IPS DF 4.7 (cell line): ENCODE results near the gene CACNA1E.

Experiments
- DNase-seq: peaks from one replicate; pipeline ENCODE4 v3.0.0-alpha.2; 2013; ENCODE audit warnings: low spot score; ENCODE audit errors: extremely low read depth

The CACNA1E gene

DNA sequence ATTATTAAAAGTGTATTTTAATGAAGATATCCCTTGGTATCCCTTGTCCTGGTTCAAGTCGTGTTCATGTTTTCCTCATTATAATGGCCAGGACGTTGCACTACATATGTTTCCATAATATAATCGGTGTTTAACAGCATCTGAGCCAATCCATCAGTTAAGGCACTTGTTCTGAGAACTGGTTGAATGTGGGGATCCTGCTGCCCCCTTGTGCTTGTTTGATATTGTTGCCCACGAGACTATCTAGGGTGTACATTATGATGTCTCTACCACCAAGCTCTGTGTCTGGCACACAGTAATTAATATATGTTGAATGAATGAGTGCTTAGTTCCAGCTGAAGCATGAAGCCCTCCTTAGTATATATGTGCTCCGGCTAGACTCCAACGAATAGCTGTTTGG lies 193.0 kb downstream of the CACNA1E start:
- DNase-seq = no peak

GRCh38 chr1:181680332-181680731 lies 197.0 kb downstream of the CACNA1E start:
- DNase-seq = no peak

GRCh38 chr1:181680871-181681270 lies 197.6 kb downstream of the CACNA1E start:
- no peak for DNase-seq

DNA sequence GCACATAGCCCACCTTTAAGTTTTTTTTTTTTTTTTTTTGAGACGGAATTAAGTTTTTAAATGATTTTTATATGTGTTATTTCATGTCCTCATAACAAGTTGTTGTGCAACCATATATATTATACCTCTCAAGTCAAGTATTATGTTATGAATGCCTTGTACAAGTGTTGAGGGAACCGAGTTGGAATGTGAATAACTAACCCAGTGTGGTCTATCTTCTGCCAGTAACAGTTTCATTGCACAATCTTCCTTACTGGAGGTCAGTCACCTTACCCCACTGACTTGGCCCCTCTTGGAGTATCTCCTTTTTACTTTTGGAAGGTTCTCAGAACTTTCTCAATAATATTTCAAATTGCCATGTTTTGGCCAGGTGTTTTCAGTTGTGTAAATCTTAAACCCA lies 201.9 kb downstream of the CACNA1E start:
- DNase-seq = no peak

DNA sequence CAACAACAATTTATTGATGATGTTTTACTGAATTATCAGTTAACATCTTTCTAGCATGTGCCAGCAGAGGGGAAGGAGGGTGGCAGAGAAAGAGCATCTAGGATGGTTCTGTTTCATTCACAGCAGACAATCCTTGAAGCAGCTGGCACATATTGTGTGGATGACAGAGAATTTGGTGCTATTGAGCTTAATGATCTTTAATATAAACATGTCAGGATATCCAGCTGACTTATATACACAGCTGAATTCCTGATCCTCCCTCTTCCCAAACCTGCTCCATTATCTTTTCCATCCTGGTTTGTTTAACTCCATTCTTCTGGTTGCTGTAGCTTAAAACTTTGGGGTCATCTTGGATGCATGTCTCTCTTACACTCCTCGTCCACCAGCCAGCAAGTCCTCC lies 218.6 kb downstream of the CACNA1E start:
- DNase-seq = no peak

DNA sequence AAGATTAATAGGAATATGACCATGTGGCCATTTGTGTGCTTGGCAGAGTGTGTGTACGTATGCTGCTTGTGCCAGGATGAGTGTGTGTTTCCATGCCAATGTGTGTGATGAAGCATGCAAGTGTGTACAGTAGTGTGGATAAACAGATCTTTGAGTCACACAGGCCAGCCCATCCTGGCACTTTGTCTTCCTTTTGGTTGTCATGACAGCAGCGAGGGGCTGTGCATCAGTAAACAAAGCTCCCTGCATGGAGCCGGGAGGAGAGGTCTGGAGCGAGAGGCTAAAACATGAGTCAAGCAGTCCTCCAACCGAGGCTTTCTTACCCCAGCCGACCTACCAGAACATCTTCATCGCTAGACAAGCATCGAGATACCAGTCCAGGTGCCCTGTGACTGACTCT lies 221.2 kb downstream of the CACNA1E start:
- DNase-seq = no peak

DNA sequence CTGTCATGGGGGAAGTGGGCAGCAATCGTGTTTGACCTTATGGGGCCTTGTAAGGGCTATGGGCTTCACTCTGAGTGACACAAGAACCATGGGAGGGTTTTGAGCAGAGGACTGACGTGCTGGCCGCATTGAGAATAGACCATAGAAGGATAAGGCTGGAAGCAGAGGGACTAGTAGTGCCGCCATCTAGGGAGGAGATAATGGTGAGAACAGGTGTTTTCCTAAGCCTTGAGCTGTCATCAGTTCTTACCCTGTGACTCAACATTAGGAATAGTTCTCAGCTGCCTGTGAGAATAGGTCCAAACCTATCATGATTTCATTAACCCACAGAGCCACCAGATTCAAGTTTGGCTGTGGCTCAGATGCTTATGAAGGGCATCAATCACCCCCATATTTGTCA lies 228.5 kb downstream of the CACNA1E start:
- no peak for DNase-seq

DNA sequence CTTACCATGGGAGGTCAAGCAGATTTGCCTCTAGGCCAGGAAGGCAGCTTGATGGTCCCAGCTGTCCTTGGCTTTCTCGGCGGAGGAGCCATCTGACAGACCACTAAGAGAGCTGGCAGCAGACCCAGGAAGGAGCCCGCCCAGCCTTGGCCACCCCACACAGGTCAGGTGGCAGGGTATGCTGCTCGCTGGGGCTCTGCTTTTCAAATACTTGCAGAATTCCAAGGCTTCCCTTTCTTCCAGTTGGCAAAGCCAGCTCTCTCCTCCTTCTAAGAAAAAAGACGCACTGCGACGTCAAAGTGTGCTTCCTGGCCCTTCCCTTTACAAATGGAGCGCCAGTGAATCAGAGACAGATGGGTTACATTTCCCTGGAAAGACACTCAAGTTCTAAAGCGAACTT lies 229.4 kb downstream of the CACNA1E start:
- DNase-seq = no peak

- no peak for DNase-seq
These were observed 231.1 kb downstream of the CACNA1E start for GRCh38 chr1:181714428-181714827.

DNA sequence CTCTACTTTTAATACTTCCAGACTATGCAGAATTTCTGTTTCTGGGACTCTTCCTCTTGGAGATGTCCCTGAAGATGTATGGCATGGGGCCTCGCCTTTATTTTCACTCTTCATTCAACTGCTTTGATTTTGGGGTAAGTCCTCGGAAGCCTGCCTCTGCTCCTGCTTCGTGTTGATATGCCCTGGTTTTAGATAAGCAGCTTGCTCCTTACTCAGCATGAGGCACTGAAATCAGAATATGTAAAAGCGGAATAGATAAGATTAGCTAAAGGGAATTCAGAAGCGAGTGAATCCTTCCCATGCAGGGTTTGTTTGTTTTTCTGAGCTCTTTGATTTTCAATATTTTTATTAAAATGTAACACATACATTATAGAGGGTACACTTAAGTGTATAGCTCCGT lies 234.7 kb downstream of the CACNA1E start:
- DNase-seq = no peak

GRCh38 chr1:181726320-181727012 lies 243.1 kb downstream of the CACNA1E start:
- DNase-seq = no peak

- DNase-seq = no peak
These were observed 247.3 kb downstream of the CACNA1E start for GRCh38 chr1:181730606-181731005.

DNA sequence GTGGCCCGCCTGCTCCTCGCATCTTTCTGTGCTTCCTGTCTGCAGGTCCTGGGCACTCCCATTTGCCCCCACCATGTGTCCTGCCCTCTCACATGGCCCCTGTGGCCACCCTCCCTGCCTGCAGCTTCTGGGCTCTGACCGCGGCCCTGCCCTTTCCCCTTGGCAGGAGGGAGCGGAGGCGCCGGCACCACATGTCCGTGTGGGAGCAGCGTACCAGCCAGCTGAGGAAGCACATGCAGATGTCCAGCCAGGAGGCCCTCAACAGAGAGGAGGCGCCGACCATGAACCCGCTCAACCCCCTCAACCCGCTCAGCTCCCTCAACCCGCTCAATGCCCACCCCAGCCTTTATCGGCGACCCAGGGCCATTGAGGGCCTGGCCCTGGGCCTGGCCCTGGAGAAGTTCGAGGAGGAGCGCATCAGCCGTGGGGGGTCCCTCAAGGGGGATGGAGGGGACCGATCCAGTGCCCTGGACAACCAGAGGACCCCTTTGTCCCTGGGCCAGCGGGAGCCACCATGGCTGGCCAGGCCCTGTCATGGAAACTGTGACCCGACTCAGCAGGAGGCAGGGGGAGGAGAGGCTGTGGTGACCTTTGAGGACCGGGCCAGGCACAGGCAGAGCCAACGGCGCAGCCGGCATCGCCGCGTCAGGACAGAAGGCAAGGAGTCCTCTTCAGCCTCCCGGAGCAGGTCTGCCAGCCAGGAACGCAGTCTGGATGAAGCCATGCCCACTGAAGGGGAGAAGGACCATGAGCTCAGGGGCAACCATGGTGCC lies 249.1 kb downstream of the CACNA1E start:
- no peak for DNase-seq

DNA sequence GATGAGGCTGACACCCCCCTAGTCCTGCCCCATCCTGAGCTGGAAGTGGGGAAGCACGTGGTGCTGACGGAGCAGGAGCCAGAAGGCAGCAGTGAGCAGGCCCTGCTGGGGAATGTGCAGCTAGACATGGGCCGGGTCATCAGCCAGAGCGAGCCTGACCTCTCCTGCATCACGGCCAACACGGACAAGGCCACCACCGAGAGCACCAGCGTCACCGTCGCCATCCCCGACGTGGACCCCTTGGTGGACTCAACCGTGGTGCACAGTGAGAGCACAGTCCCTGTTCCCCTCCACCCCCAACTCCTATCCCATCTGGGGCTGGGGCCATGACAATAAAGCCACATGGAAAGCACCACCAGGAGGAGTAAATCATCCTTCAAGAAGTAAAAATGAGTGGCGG lies 250.2 kb downstream of the CACNA1E start:
- no peak for DNase-seq

- no peak for DNase-seq
These were observed 253.7 kb downstream of the CACNA1E start for GRCh38 chr1:181737056-181737455.

DNA sequence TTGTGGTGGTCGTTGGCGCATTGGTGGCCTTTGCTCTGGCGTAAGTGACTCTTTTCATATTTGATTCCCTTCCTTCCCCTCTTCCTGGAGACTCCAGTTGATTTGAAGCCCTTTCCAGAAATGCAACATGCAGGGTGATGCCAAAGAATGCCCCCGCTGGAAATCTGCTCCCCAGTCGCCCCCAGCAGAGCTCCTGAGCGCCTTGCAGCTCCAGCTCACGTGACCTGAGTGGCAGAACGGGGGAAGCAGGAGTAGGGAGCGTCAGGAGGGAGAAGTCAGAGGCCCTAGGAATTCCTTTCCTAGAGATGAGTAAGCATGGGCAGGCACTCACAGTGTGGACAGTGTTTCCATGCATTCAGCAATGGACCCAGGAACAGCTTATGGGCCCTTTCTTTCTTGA lies 255.9 kb downstream of the CACNA1E start:
- DNase-seq = no peak

GRCh38 chr1:181742426-181742825 lies 259.1 kb downstream of the CACNA1E start:
- DNase-seq = no peak

DNA sequence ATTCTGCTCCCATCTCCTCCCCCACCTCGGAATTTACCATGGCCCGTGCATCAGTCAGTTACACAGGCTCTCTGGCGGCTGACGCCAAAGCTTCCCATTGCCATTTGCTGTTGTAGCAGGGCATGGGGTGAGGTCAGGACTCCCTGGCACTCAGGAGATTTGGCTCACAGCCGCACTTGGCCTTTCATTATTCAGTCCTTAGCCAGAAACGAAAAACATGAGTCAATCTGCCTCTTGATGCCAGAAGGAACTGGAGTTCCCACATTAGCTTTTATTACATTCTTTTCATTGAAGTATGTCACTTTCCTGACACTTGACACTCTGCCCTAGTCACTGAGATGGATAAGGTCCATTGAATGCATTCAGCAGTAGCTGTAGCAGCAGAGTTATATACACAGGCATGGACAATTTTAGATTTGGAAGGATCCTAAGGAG lies 260.6 kb downstream of the CACNA1E start:
- DNase-seq = no peak

DNA sequence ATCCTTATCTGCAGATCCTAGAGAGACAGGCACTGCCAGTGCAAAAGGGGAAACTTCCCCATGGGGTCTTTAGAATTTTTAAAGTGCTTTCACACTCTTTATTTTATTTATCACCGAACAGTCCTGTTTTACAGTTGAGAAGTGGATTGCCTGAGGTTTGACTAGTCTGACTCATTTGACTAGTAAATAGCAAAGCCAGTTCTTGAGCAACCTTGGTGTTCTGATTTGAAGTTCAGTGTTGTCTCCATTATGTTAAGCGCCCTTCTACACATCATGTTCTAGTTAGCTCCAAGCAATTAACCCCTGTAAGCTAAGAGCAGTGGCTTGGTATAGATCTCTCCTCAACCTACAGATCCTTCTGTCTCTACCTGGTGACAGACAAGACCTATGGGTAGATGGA lies 262.9 kb downstream of the CACNA1E start:
- DNase-seq = no peak

DNA sequence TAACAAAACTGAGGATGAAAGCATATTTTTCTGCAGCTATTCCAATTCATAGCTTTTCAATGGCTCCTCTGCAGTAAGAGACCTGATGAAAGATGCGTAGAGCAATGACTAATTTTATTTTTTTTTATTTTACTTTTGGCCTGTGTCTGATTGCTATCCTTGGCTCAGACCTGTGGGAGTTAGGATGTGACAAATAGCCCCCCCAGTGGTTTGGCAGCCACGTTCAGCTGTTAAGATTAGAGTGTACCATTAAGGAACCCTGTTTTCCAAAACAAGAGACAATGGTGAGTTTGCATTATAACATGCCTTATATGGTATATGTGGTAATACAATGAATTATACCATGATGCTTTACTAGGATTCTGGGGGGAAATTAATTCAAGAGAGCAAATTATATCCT lies 264.7 kb downstream of the CACNA1E start:
- DNase-seq = no peak

GRCh38 chr1:181754103-181754502 lies 270.8 kb downstream of the CACNA1E start:
- no peak for DNase-seq

- no peak for DNase-seq
These were observed 276.2 kb downstream of the CACNA1E start for GRCh38 chr1:181759481-181759880.

DNA sequence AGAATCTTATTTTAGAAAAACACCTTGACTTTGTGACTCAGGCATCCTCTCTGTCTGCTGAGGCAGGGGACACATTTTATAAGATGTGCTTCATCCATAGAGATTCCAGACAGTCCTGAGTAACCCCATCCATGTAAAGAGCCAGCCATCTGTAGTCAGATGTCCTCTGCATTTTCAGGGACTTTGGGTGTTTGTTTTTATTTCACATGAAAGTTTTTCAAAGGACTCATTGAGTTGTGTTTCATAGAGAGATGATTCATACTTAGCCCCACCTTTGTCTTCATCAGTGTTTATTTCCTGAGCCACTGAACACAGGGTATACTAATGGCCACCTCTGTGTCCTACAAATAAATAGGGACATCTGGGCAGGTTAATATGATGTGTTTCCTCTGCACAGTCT lies 280.4 kb downstream of the CACNA1E start:
- DNase-seq = no peak
